HG02981 (cell line): ENCODE measurements around the gene CERS1.

ENCODE experiments used
- ATAC-seq: cut with Tn5 transposase; IDR thresholded peaks from one replicate; pipeline ENCODE4 v1.9.1; 2021; ENCODE audit warnings: mild to moderate bottlenecking, moderate library complexity; ENCODE audit not compliant: unreplicated experiment

The CERS1 gene

GRCh38 chr19:18899624-18900560 lies 3.9 kb upstream of the CERS1 start:
- ATAC-seq, result no peak

- no peak for ATAC-seq
These were observed 2.9 kb upstream of the CERS1 start for GRCh38 chr19:18898607-18899408.

- no peak for ATAC-seq
These were observed 2.2 kb upstream of the CERS1 start for GRCh38 chr19:18898081-18898606.

- ATAC-seq, result no peak
These were observed 1.4 kb upstream of the CERS1 start for GRCh38 chr19:18897094-18898029.

- ATAC-seq, result no peak
These were observed 473 bp upstream of the CERS1 start for GRCh38 chr19:18896421-18896841.

GRCh38 chr19:18895038-18895823 lies 727 bp downstream of the CERS1 start:
- ATAC-seq, result no peak

GRCh38 chr19:18894254-18895037 lies 1.5 kb downstream of the CERS1 start:
- ATAC-seq, result no peak

DNA sequence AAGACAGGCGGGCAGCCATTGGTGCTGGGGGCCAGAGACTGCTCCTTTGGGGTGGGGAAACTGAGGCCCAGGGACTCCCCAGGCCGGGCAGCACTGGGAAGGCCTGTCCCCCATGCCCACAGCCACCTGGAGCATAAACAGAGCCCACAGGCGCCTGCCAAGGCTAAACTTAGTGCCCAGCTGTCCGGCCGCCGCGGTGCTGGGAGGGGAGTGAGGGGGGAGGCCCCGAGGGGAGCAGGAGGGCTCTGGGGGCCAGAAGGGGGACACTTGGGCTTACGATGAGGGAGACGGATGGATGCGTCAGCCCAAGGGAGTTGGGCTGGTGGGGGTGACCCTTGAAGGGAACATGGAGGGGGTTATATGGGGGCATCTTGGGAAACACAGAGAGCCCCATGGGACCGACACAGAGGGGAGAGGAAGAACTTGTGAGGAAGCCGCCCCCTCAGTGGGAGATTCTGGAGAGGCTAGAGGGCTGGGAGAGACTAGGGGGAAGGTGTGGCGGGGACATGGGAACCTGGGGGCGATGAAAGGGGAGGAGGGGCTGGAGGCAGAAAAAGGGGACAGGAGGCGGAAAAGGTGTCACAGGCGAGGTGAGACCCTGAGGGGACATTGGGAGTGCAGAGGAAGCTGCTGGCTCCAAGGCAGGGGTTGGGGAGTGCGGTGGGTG lies 2.2 kb downstream of the CERS1 start:
- ATAC-seq, result no peak

DNA sequence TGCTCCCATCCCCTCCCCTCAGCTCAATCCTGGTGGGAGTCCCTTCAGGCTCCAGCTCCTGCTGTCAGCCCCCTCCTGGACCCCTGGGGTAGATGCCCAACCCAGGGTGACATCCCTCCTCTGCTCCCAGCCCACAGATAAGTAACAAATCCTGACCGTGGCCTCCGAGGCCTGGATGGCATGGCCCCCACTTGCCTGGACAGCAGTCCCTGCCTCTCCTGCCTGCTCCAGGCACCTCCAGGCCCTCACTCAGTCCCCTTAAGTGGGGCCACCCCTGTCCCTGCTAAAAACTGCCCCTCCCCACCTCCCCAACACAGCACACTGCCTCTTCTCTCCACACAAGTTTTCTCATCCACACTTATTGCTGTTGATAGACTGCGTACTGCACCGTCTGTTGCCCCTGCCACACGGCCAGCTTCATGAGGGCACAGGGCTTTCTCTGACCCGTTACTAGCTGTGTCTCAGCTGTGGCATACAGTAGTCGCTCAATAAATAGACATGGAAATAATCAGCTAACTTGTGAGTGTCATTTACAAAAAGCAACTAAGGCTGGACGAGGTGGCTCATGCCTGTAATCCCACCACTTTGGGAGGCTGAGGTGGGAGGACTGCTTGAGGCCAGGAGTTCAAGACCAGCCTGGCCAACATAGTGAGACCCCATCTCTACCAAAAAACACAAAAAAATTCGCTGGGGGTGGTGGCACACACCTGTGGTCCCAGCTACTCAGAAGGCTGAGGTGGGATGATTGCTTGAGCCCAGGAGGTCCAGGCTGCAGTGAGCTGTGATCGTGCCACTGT lies 5.8 kb downstream of the CERS1 start:
- no peak for ATAC-seq

- no peak for ATAC-seq
These were observed 9.0 kb downstream of the CERS1 start for GRCh38 chr19:18886972-18887371.

- no peak for ATAC-seq
These were observed 12.2 kb downstream of the CERS1 start for GRCh38 chr19:18883526-18884304.

- no peak for ATAC-seq
These were observed 14.5 kb downstream of the CERS1 start for GRCh38 chr19:18881491-18881890.

- ATAC-seq, result no peak
These were observed 16.2 kb downstream of the CERS1 start for GRCh38 chr19:18879579-18880373.

- ATAC-seq, result no peak
These were observed 16.9 kb downstream of the CERS1 start for GRCh38 chr19:18878858-18879578.

DNA sequence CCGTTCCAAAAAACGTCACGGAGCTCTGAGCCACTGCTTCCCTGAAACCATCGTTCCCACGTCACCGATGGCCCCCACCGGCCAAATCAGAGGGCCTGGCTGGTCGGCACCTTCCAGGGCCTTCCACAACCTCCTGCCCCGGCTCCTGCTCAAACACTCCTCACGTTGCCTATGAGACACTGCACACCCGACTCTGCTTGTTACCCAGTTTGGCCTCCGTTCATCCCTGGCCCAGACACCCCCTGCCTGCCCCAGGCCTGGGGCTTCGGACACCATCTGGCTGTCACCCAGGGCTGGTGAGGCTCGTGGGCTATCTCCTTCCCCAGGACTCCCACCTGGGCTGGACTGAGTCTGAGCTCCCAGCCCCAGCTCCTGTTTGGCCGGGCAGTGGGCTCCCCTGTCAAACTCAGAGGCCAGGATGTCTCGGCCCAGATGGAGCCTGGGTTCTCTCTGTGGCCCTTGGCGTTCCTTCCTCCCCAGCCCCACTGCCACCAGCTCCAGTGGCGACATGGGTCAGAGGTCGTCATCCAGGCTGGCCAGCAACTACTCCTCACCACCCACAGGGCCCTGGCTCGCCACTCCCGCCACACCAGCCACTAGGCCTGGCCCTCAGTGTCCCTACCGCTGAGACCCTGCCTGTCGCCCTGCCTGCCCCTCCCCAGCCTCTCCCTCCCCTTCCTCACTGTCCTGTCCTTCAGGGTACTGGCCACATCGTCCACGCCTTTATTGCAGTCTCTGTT lies 17.7 kb downstream of the CERS1 start:
- no peak for ATAC-seq
